Neural cell (in vitro differentiated cells): ENCODE data around the gene PRKD1. TPM values are rescaled to one million over a fixed set of nuclear protein-coding genes. Genes with fewer than 3 reads are reported as not detected.
A peak's percentile ranks its signal among the peaks of the same experiment; 100 is the strongest.

Experiments used
- H2AFZ ChIP-seq: fragments of 200-600, 300-800 bp; sonication (generic), shearing (Covaris generic); 2 replicates; pipeline ENCODE4 v1.6.0; 2014; ENCODE audit warnings: low read depth, mild to moderate bottlenecking, antibody characterized with exemption, low read length, moderate library complexity
- H3F3A ChIP-seq: fragments of 200-600 bp; shearing (Covaris generic); 2 replicates; pipeline ENCODE4 v1.6.1; 2016; ENCODE audit warnings: mild to moderate bottlenecking, moderate library complexity, mixed read lengths, antibody characterized with exemption, low read length; ENCODE audit not compliant: insufficient read depth, poor library complexity, severe bottlenecking
- H3K27ac ChIP-seq: fragments of 200-600, 300-800 bp; sonication (generic), shearing (Covaris generic); 2 replicates; pipeline ENCODE4 v1.5.1; 2014; ENCODE audit warnings: mild to moderate bottlenecking, low read length, moderate library complexity
- H3K27me3 ChIP-seq: fragments of 300-800, 200-600 bp; sonication (generic), shearing (Covaris generic); 2 replicates; pipeline ENCODE4 v1.6.0; 2014; ENCODE audit warnings: mild to moderate bottlenecking, low read depth, low read length, moderate library complexity; ENCODE audit not compliant: insufficient read depth
- H3K36me3 ChIP-seq: fragments of 300-800, 200-600 bp; sonication (generic), shearing (Covaris generic); 2 replicates; pipeline ENCODE4 v1.5.1; 2014; ENCODE audit warnings: mild to moderate bottlenecking, antibody characterized with exemption, low read length, moderate library complexity; ENCODE audit not compliant: insufficient read depth
- H3K4me2 ChIP-seq: fragments of 300-800, 200-600 bp; sonication (generic), shearing (Covaris generic); 2 replicates; pipeline ENCODE4 v1.6.0; 2014; ENCODE audit warnings: mild to moderate bottlenecking, low read length
- H3K4me3 ChIP-seq: fragments of 300-800, 200-600 bp; sonication (generic), shearing (Covaris generic); 2 replicates; pipeline ENCODE4 v1.5.1; 2014; ENCODE audit warnings: mild to moderate bottlenecking, low read length, moderate library complexity
- H3K79me2 ChIP-seq: fragments of 200-600 bp; shearing (Covaris generic); replicated peaks from 2 replicates; pipeline ENCODE4 v1.6.0; 2014; ENCODE audit warnings: mild to moderate bottlenecking, low read length, moderate library complexity; ENCODE audit not compliant: insufficient read depth
- H3K9ac ChIP-seq: fragments of 300-800, 200-600 bp; sonication (generic), shearing (Covaris generic); 2 replicates; pipeline ENCODE4 v1.6.1; 2016; ENCODE audit warnings: mild to moderate bottlenecking, low read length, mixed read lengths
- H3K9me2 ChIP-seq: fragments of 200-600 bp; shearing (Covaris generic); 2 replicates; pipeline ENCODE4 v1.6.1; 2016; ENCODE audit warnings: mild to moderate bottlenecking, low read length, mixed read lengths; ENCODE audit not compliant: insufficient read depth
- H3K9me3 ChIP-seq: fragments of 200-600, 300-800 bp; sonication (generic), shearing (Covaris generic); 2 replicates; pipeline ENCODE4 v1.6.1; 2016; ENCODE audit warnings: mild to moderate bottlenecking, mixed run types, low read length, moderate library complexity, mixed read lengths
- H4K20me1 ChIP-seq: fragments of 200-600 bp; shearing (Covaris generic); 2 replicates; pipeline ENCODE4 v1.6.1; 2016; ENCODE audit warnings: mild to moderate bottlenecking, mixed run types; ENCODE audit not compliant: insufficient read depth
- CTCF ChIP-seq: fragments of 450-650 bp; IDR thresholded peaks from 2 replicates; pipeline ENCODE4 v1.5.1; 2014; ENCODE audit warnings: antibody characterized with exemption, mild to moderate bottlenecking, moderate library complexity; ENCODE audit not compliant: poor library complexity, severe bottlenecking
- EP300 ChIP-seq: fragments of 450-650 bp; conservative IDR thresholded peaks from 2 replicates; pipeline ENCODE4 v1.6.1; 2014; ENCODE audit warnings: antibody characterized with exemption, mild to moderate bottlenecking, moderate library complexity; ENCODE audit not compliant: poor library complexity, severe bottlenecking
- EZH2 ChIP-seq: fragments of 200-600, 300-800 bp; shearing (Covaris generic), sonication (generic); IDR thresholded peaks from 2 replicates; pipeline ENCODE4 v1.6.1; 2014; ENCODE audit warnings: antibody characterized with exemption, low read length, borderline replicate concordance, mild to moderate bottlenecking; ENCODE audit not compliant: insufficient read depth, poor library complexity, severe bottlenecking
- MXI1 ChIP-seq: fragments of 450-650 bp; conservative IDR thresholded peaks from 2 replicates; pipeline ENCODE4 v1.6.1; 2014; ENCODE audit warnings: antibody characterized with exemption, mild to moderate bottlenecking; ENCODE audit not compliant: poor library complexity, severe bottlenecking
- POLR2AphosphoS5 ChIP-seq: IDR thresholded peaks from 2 replicates; pipeline ENCODE4 v1.6.1; 2012
- RAD21 ChIP-seq: fragments of 450-650 bp; conservative IDR thresholded peaks from 2 replicates; pipeline ENCODE4 v1.6.1; 2014; ENCODE audit warnings: antibody characterized with exemption, mild to moderate bottlenecking, moderate library complexity
- REST ChIP-seq: IDR thresholded peaks from 2 replicates; pipeline ENCODE4 v1.6.1; 2012; ENCODE audit warnings: borderline replicate concordance
- SMC3 ChIP-seq: fragments of 450-650 bp; conservative IDR thresholded peaks from 2 replicates; pipeline ENCODE4 v1.6.1; 2014; ENCODE audit warnings: antibody characterized with exemption, mild to moderate bottlenecking, moderate library complexity; ENCODE audit not compliant: poor library complexity
- TAF1 ChIP-seq: IDR thresholded peaks from 2 replicates; pipeline ENCODE4 v1.6.1; 2012; ENCODE audit warnings: low read depth
- polyA plus RNA-seq: library from polyadenylated mRNA; depleted of rRNA; stranded (reverse); fragments of >200 nt; gene quantifications from 2 replicates; pipeline ENCODE4 v1.2.3, GENCODE V29; 2014

Gene PRKD1
- polyA plus RNA-seq, 1 donor from 2014 or later: 9.6 TPM

- Histone ChIP-seq H3F3A (no peaks in the 10 kb centered on the region), H3K27ac (peak overlapping the region; percentile 76), H4K20me1 (no peaks in the 10 kb centered on the region), H3K4me3 (peak overlapping the region; percentile 12), H3K9me3 (no peaks in the 10 kb centered on the region), H3K27me3 (no peaks in the 10 kb centered on the region), H3K9me2 (no peaks in the 10 kb centered on the region), H3K36me3 (no peaks in the 10 kb centered on the region), H2AFZ (no peak overlapping the region), H3K9ac (peak overlapping the region; percentile 44), H3K4me2 (peak overlapping the region; percentile 63), H3K79me2 (peaks cover 34% of the 10 kb centered on the region)
- TF ChIP-seq TAF1: no peak
- peak; percentile 52 for TF ChIP-seq RAD21
- peak; percentile 60 for TF ChIP-seq SMC3
- no peak for TF ChIP-seq EP300
- no peak for TF ChIP-seq EZH2
- TF ChIP-seq REST: no peak
- peak; percentile 64 for TF ChIP-seq CTCF
- no peak for TF ChIP-seq MXI1
- no peak for TF ChIP-seq POLR2AphosphoS5
Observed at GRCh38 chr14:29529418-29529817, 398.2 kb downstream of the PRKD1 start.

GRCh38 chr14:29528889-29529288, 398.8 kb downstream of the PRKD1 start:
- Histone ChIP-seq H2AFZ (no peak overlapping the region), H3K79me2 (peaks cover 34% of the 10 kb centered on the region), H3K27ac (peak overlapping the region; percentile 76), H3K9ac (peak overlapping the region; percentile 18), H3K4me2 (peak overlapping the region; percentile 63), H3K27me3 (no peaks in the 10 kb centered on the region), H3K36me3 (no peaks in the 10 kb centered on the region), H3K9me2 (no peaks in the 10 kb centered on the region), H3F3A (no peaks in the 10 kb centered on the region), H4K20me1 (no peaks in the 10 kb centered on the region), H3K4me3 (peak overlapping the region; percentile 40), H3K9me3 (no peaks in the 10 kb centered on the region)
- TF ChIP-seq POLR2AphosphoS5 (peak; percentile 69), EP300 (peak; percentile 15), SMC3 (no peak)

- no peak for TF ChIP-seq POLR2AphosphoS5
- TF ChIP-seq EZH2: no peak
- TF ChIP-seq REST: no peak
- no peak for TF ChIP-seq RAD21
- no peak for TF ChIP-seq TAF1
- no peak for TF ChIP-seq CTCF
- TF ChIP-seq MXI1: no peak
- TF ChIP-seq SMC3: no peak
- TF ChIP-seq EP300: no peak
Observed at GRCh38 chr14:29527286-29527685, 400.4 kb downstream of the PRKD1 start.

More at GRCh38 chr14:29527286-29527685, 400.4 kb downstream of the PRKD1 start:
- H3K79me2 ChIP-seq: peaks cover 34% of the 10 kb centered on the region
- H3F3A ChIP-seq: no peaks in the 10 kb centered on the region
- H2AFZ ChIP-seq: no peak overlapping the region
- H3K9me2 ChIP-seq: no peaks in the 10 kb centered on the region
- H3K4me2 ChIP-seq: no peak overlapping the region
- H3K27ac ChIP-seq: no peak overlapping the region
- H3K27me3 ChIP-seq: no peaks in the 10 kb centered on the region
- no peak overlapping the region for H3K4me3 ChIP-seq
- no peaks in the 10 kb centered on the region for H4K20me1 ChIP-seq
- H3K9ac ChIP-seq: no peak overlapping the region
- H3K9me3 ChIP-seq: no peaks in the 10 kb centered on the region
- no peaks in the 10 kb centered on the region for H3K36me3 ChIP-seq
